A673 (cell line): ENCODE data around the gene P2RY11. TPM values are rescaled to one million over a fixed set of nuclear protein-coding genes. Genes with fewer than 3 reads are reported as not detected.

Experiments used
- BruUV-seq: library from RNA; stranded (reverse); fragments of 400-500 nt; replicated peaks from 2 replicates; lab custom pipeline; 2021; lab: Mats Ljungman, UMichigan
- CTCF ChIA-PET: fragments of 300-600 bp; sonication (Branson Sonifier 250); formaldehyde crosslinking; loops from one replicate; lab custom pipeline; 2022; ENCODE audit warnings: antibody characterized with exemption; lab: Charles Lee
- POLR2A ChIA-PET: fragments of 300-600 bp; sonication (Branson Sonifier 250); formaldehyde crosslinking; loops from one replicate; lab custom pipeline; 2022; ENCODE audit warnings: antibody characterized with exemption; ENCODE audit not compliant: low non-redundant PET; lab: Charles Lee
- DNase-seq: peaks from one replicate; pipeline ENCODE4 v3.0.0-alpha.2; 2015; ENCODE audit warnings: low spot score
- H3K27ac ChIP-seq: fragments of 200-600 bp; sonication (generic); 2 replicates; pipeline ENCODE4 v1.5.1; 2016; ENCODE audit warnings: mixed run types, low read depth, mild to moderate bottlenecking, mixed read lengths, antibody characterized with exemption, low read length; ENCODE audit not compliant: poor library complexity, severe bottlenecking
- H3K27me3 ChIP-seq: fragments of 200-600 bp; sonication (generic); replicated peaks from 2 replicates; pipeline ENCODE4 v1.6.1; 2017; ENCODE audit warnings: mixed run types, low read depth, mild to moderate bottlenecking, mixed read lengths, antibody characterized with exemption, low read length; ENCODE audit not compliant: insufficient read depth, poor library complexity
- H3K36me3 ChIP-seq: fragments of 200-600 bp; sonication (generic); 2 replicates; pipeline ENCODE4 v1.6.1; 2016; ENCODE audit warnings: mixed run types, mild to moderate bottlenecking, mixed read lengths, antibody characterized with exemption, low read length; ENCODE audit not compliant: insufficient read depth, poor library complexity, severe bottlenecking
- H3K4me1 ChIP-seq: fragments of 200-600 bp; sonication (generic); 2 replicates; pipeline ENCODE4 v1.6.1; 2017; ENCODE audit warnings: mixed run types, mild to moderate bottlenecking, mixed read lengths, antibody characterized with exemption, low read length; ENCODE audit not compliant: insufficient read depth, poor library complexity, severe bottlenecking
- H3K4me3 ChIP-seq: fragments of 200-600 bp; sonication (generic); 2 replicates; pipeline ENCODE4 v1.5.1; 2016; ENCODE audit warnings: low read depth, mixed run types, mild to moderate bottlenecking, mixed read lengths, low read length; ENCODE audit not compliant: poor library complexity, severe bottlenecking
- H3K9me3 ChIP-seq: fragments of 200-600 bp; sonication (generic); 2 replicates; pipeline ENCODE4 v1.6.1; 2016; ENCODE audit warnings: mixed run types, low read depth, mild to moderate bottlenecking, mixed read lengths, antibody characterized with exemption, low read length; ENCODE audit not compliant: poor library complexity, severe bottlenecking
- CTCF ChIP-seq: fragments of 300-800, 200-600 bp; sonication (generic); conservative IDR thresholded peaks from 2 replicates; pipeline ENCODE4 v1.5.1; 2017; ENCODE audit warnings: low read depth, mild to moderate bottlenecking, antibody characterized with exemption, low read length, moderate library complexity, mixed read lengths
- EZH2 ChIP-seq: fragments of 200-600 bp; sonication (generic); IDR thresholded peaks from 2 replicates; pipeline ENCODE4 v1.6.1; 2017; ENCODE audit warnings: borderline replicate concordance, low read depth, mild to moderate bottlenecking, mixed read lengths, antibody characterized with exemption, low read length; ENCODE audit not compliant: poor library complexity, severe bottlenecking
- intact Hi-C: fragments of 100-400 bp; cut with micrococcal nuclease; formaldehyde crosslinking; loops from one replicate; pipeline ENCODE4 v1.10.0; 2022; ENCODE audit not compliant: unreplicated experiment
- total RNA-seq: library from RNA; stranded (reverse); gene quantifications from 2 replicates; pipeline ENCODE4 v1.2.3, GENCODE V29; 2021

The P2RY11 gene
- total RNA-seq, 1 experiment from 2014 or later: 39.4 TPM

DNA sequence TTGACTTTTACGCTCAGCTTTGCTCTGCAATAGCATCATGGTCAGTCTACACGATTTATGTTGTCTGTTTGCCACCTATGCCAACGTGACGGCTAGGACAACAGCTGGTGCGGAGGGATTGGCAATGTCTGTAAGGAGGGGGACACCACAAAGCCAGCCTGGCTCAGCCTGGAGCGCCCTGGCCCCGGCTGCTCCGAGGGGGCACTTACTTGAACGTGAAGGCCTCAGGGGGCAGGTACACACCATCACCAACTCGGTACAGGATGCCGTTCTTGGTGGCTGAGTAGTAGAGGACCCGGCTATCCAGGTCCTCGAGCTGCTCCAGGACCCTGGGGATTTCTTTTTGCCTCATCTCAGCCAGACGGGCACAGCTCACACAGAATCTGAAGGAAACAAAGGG lies 34.6 kb downstream of the P2RY11 start:
- intact Hi-C loops: no loop called here
- no TSS peak for BruUV-seq
- Histone ChIP-seq H3K27ac (no peak overlapping the region), H3K4me1 (no peaks in the 10 kb centered on the region), H3K36me3 (peaks cover 95% of the 10 kb centered on the region), H3K4me3 (no peak overlapping the region), H3K9me3 (no peaks in the 10 kb centered on the region), H3K27me3 (no peaks in the 10 kb centered on the region)
- ChIA-PET POLR2A (no interaction called here), CTCF (no interaction called here)
- no peak for DNase-seq
- no peak for TF ChIP-seq CTCF
- TF ChIP-seq EZH2: no peak

GRCh38 chr19:10149427-10149826 lies 37.9 kb downstream of the P2RY11 start:
- no peak for DNase-seq
- TF ChIP-seq CTCF (no peak), EZH2 (no peak)
- no peak overlapping the region for H3K27ac ChIP-seq
- no peaks in the 10 kb centered on the region for H3K27me3 ChIP-seq
- intact Hi-C loops: no loop called here
- CTCF ChIA-PET: no interaction called here
- H3K9me3 ChIP-seq: no peaks in the 10 kb centered on the region
- H3K4me3 ChIP-seq: no peak overlapping the region
- POLR2A ChIA-PET: no interaction called here
- BruUV-seq: no TSS peak
- peaks cover 95% of the 10 kb centered on the region for H3K36me3 ChIP-seq
- no peaks in the 10 kb centered on the region for H3K4me1 ChIP-seq

DNA sequence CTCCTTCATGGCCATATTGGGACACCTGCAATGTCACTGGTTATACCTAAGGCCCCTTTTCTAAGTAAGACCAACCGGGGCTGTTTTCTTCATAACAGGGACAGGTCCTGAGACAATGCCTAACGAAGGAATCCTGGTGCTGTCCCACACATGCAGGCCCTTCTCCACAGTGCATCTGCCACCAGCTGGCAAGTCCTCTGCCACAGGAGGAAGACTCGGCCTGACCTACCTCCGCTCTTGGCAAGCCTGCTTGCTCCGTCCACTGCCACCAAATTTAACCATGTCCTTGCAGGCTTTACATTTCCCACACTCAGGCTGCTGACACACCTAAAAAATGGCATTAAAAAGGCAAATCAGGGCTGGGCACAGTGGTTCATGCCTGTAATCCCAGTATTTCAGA lies 40.0 kb downstream of the P2RY11 start:
- no peak overlapping the region for H3K4me3 ChIP-seq
- TF ChIP-seq EZH2: no peak
- TF ChIP-seq CTCF: no peak
- no peaks in the 10 kb centered on the region for H3K9me3 ChIP-seq
- H3K27ac ChIP-seq: no peak overlapping the region
- CTCF ChIA-PET: interaction anchor here (0.6 kb wide), 1 partner anchor 151 kb away, joined by 9 read pairs; no protein-coding TSS in a partner anchor
- intact Hi-C loops: no loop called here
- BruUV-seq: no TSS peak
- H3K27me3 ChIP-seq: no peaks in the 10 kb centered on the region
- POLR2A ChIA-PET: no interaction called here
- DNase-seq: no peak
- H3K4me1 ChIP-seq: no peaks in the 10 kb centered on the region
- H3K36me3 ChIP-seq: peaks cover 95% of the 10 kb centered on the region
